G401 (cell line): ENCODE data around the gene C16orf54. TPM values are rescaled to one million over a fixed set of nuclear protein-coding genes. Genes with fewer than 3 reads are reported as not detected.
"Not testable (repeated sequence)": the region's sequence is repeated elsewhere in the genome, so short reads cannot be mapped to it uniquely, and the experiment has no call there.

Experiments used
- DNase-seq: peaks from one replicate; pipeline ENCODE4 v3.0.0-alpha.2; 2015; ENCODE audit warnings: low spot score
- in situ Hi-C: cut with HindIII; loops from 2 replicates; pipeline ENCODE4 v1.10.0; 2016; ENCODE audit warnings: low sequenced_read_pairs, mixed read lengths
- total RNA-seq: library from RNA; depleted of rRNA; stranded (reverse); fragments of >200 nt; shearing (Covaris generic); gene quantifications from 2 replicates; pipeline ENCODE4 v1.2.3, GENCODE V29; 2014

C16orf54 gene
- total RNA-seq, 1 experiment from 2014 or later = not detected

GRCh38 chr16:29744541-29745101 is 1.2 kb downstream of the C16orf54 start:
- in situ Hi-C loops = no loop called here
- no peak for DNase-seq

- in situ Hi-C loops = no loop called here
- DNase-seq = no peak
Observed at GRCh38 chr16:29743827-29744531, 1.8 kb downstream of the C16orf54 start.

DNA sequence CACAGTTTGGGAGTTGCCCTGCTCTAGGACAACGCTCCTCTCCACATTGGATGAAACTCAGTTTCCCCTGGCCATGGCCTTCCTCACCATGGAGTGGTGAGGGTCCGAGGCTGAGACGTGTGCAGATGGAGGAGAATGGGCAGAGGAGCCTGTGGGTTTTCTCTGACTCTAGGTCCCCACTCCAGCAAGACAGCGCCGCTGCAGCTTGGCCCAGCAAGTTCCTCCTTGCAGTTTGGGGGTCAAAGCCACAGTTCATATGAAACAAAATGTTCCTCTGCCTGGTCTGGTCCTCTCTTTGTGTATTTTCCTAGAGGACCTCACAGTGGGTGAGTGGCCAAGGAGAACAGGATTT is 2.3 kb downstream of the C16orf54 start:
- in situ Hi-C loops = no loop called here

DNA sequence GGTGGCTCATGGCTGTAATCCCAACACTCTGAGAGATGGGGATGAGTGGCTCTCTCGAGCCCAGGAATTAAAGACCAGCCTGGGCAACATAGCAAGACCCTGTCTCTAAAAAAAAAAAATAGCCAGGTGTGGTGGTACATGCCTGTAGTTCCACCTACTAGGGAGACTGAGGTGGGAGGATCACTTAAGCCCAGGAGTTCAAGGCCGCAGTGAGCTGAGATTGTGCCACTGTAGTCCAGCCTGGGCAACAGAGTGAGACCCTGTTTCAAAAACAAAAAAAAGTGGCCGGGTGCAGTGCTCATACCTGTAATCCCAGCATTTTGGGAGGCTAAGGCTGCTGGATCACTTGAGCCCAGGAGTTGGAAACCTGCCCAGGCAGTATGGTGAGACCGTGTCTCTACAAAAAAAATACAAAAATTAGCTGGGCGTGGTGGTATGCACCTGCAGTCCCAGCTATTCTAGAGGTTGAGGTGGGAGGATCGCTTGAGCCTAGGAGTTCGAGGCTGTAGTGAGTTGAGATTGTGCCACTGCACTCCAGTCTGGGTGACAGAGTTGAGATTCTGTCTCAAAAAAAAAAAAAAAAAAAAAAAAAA is 3.0 kb downstream of the C16orf54 start:
- in situ Hi-C loops = no loop called here

More for the DNA sequence above, 2.3 kb downstream of the C16orf54 start:
- no peak for DNase-seq

GRCh38 chr16:29740630-29741015 is 5.2 kb downstream of the C16orf54 start:
- in situ Hi-C loops, DNase-seq: not testable (repeated sequence)

More for the DNA sequence above, 3.0 kb downstream of the C16orf54 start:
- no peak for DNase-seq

DNA sequence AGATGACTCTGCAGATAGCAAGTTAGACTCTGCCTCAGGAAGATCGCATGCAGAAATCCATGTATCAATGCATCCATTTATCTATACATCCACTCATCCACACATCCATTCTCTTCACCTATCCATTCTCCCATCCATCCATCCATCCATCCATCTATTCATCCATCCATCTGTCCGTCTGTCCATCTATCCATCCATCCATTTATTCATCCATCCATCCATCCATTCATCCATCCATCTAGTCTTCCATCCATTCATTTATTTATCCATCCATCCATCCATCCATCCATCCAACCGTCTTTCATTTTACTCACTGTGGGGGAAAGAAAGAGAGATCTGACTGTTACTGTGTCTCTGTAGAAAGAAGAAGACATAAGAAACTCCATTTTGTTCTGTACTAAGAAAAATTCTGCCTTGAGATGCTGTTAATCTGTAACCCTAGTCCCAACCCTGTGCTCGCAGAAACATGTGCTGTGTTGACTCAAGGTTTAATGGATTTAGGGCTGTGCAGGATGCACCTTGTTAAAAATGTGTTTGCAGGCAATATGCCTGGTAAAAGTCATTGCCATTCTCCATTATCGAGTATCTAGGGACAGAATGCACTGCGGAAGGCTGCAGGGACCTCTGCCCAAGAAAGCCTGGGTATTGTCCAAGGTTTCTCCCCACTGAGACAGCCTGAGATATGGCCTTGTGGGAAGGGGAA is 5.7 kb downstream of the C16orf54 start:
- DNase-seq, in situ Hi-C loops: not testable (repeated sequence)

DNA sequence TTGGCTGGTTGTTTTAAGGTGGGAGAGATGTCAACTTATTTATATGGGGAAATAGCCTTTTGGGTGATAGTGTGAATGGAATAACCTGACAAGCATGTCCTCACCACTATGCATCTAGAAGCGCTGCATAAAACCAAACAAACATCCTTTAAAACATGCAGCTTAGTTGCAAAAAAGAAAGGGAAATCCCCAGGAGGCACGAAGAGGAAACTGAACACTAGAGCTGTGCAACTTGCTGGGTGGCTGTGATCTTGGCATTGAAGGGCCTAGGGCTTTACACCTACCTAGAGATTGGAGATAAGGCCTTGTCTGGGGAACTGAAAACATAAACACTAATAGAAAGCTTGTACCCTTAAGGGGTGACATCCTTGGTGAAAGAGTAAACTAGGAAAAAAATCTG is 7.3 kb downstream of the C16orf54 start:
- no peak for DNase-seq
- in situ Hi-C loops = no loop called here

GRCh38 chr16:29737713-29738112 is 8.1 kb downstream of the C16orf54 start:
- in situ Hi-C loops = no loop called here
- no peak for DNase-seq

GRCh38 chr16:29736764-29737163 is 9.0 kb downstream of the C16orf54 start:
- in situ Hi-C loops = no loop called here
- no peak for DNase-seq

GRCh38 chr16:29736112-29736511 is 9.7 kb downstream of the C16orf54 start:
- DNase-seq = no peak
- in situ Hi-C loops = no loop called here

DNA sequence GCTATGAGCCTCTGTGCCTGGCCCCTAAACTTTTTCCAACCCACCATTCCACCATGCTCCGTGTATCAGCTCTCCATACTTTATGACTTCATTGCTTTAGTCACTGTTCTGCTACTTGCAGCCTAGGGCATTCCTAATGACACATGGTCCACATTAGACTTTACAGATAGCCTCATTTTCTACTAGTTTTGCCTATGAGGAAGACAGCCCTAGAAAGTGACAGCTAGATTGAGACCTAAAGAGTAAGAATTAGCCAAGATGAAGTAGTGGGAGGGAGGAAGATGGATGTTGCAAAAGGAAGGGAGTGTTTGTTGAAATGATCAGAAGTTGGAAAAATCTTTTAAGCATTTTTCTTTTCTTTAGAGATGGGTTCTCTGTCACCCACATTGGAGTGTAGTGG is 11.0 kb downstream of the C16orf54 start:
- in situ Hi-C loops = no loop called here
- no peak for DNase-seq

DNA sequence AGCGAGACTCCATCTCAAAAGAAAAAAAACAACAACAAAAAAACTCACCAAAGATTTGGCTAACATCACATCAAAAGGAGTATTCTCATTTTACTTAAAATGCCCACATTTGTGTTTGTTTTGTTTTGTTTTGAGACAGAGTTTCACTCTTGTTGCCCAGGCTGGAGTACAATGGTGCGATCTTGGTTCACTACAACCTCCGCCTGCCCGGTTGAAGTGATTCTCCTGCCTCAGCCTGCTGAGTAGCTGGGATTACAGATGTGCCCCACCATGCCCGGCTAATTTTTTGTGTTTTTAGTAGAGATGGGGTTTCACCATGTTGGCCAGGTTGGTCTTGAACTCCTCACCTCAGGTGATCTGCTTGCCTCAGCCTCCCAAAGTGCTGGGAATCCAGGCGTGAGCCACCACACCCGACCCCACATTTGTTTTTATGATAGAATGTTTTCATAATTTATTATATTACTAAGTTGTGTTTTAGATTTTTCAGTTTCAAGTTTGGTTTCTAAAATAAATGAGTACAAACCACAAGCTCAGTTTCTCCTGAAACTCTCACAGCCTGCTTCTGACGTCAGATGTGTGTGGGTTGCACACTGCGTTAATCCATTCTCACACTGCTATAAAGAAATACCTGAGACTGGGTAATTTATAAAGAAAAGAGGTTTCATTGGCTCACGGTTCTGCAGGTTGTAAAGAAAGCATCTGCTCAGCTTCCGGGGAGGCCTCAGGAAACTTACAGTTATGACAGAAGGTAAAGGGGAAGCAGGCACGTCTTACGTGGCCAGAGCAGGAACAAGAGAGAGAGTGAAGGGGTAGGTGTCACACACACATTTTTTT is 13.8 kb downstream of the C16orf54 start:
- in situ Hi-C loops = not testable (repeated sequence)

GRCh38 chr16:29730649-29731048 is 15.1 kb downstream of the C16orf54 start:
- DNase-seq = no peak
- in situ Hi-C loops = no loop called here

More for the DNA sequence above, 13.8 kb downstream of the C16orf54 start:
- DNase-seq = not testable (repeated sequence)

- peak; percentile 69 for DNase-seq
- in situ Hi-C loops = no loop called here
Observed at GRCh38 chr16:29729116-29729521, 16.7 kb downstream of the C16orf54 start.

- in situ Hi-C loops = no loop called here
- no peak for DNase-seq
Observed at GRCh38 chr16:29727452-29727851, 18.3 kb downstream of the C16orf54 start.

DNA sequence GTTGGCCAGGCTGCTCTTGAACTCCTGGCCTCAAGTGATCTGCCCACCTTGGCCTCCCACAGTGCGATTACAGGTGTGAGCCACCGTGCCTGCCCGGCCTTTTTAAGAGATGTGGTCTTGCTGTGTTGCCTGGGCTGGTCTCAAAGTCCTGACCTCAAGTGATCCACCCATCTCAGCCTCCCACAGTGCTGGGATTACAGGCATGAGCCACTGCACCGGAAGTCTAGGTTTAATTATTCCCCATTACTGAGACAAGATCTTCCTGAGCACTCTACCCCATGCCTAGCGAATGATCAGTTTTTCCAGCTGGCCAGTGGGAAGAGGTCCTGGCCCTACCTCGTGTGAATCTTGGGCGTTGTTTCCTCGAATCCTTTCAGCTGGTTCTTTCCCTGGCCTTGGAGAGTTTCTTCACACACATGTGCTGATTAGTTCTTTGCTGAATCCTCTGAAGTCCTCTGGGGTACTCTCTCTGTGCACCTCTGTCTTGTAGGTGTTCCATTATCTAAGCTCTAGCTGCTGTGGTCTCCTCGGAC is 18.9 kb downstream of the C16orf54 start:
- in situ Hi-C loops = no loop called here
- no peak for DNase-seq

GRCh38 chr16:29721167-29721879 is 24.5 kb downstream of the C16orf54 start:
- DNase-seq = peak; percentile 87
- in situ Hi-C loops = not testable (repeated sequence)

- in situ Hi-C loops = no loop called here
- DNase-seq = no peak
Observed at GRCh38 chr16:29720703-29721102, 25.1 kb downstream of the C16orf54 start.
